Vagina (tissue), 2 donors: Measurements from ENCODE around the gene CSMD2.

Experiments used
- POLR2A ChIP-seq, 2 donors: fragments of 450-650 bp; IDR thresholded peaks; one replicate each; pipeline ENCODE4 v1.6.1; 2017; ENCODE audit warnings: antibody characterized with exemption in 2 of 2, mild to moderate bottlenecking in 2 of 2, moderate library complexity in 2 of 2
- TF ChIP-seq, protein P1 (sequence below), 3 experiments: fragments of 450-650 bp in 2 of 3; fragments of 200-600 bp in 1 of 3; sonication (generic) in 1 of 3; IDR thresholded peaks; one replicate each; pipeline ENCODE4 v1.5.1; 2017 to 2019; ENCODE audit warnings: antibody characterized with exemption in 3 of 3, mild to moderate bottlenecking in 2 of 3, moderate library complexity in 2 of 3

DNA sequence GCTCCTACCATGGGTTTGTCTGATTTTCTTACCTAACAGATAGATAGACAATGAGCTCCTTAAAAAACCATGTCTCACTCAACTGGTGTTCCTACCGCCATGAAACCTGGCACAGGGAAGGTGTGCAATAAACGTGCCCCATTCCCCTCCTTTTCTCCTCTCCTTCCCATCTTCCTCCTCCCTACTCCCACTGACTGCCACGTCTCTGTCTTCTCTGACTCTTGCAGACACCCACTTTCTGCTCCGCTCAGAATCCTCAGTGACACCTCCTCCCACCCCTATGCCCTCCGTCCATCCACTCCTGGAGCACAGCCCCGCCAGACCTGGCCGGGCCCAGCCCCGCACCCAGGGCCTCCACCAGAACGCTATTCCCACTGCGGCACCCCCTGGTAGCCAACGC lies 248.2 kb downstream of the CSMD2 start:
- TF ChIP-seq, protein P1, sequence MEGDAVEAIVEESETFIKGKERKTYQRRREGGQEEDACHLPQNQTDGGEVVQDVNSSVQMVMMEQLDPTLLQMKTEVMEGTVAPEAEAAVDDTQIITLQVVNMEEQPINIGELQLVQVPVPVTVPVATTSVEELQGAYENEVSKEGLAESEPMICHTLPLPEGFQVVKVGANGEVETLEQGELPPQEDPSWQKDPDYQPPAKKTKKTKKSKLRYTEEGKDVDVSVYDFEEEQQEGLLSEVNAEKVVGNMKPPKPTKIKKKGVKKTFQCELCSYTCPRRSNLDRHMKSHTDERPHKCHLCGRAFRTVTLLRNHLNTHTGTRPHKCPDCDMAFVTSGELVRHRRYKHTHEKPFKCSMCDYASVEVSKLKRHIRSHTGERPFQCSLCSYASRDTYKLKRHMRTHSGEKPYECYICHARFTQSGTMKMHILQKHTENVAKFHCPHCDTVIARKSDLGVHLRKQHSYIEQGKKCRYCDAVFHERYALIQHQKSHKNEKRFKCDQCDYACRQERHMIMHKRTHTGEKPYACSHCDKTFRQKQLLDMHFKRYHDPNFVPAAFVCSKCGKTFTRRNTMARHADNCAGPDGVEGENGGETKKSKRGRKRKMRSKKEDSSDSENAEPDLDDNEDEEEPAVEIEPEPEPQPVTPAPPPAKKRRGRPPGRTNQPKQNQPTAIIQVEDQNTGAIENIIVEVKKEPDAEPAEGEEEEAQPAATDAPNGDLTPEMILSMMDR (IDR thresholded peaks at IDR 0.05) = no peak
- TF ChIP-seq POLR2A (IDR thresholded peaks at IDR 0.05) = no peak
